GM18867 (cell line): ENCODE measurements around the gene RPL31.
"Not testable (repeated sequence)": the region's sequence is repeated elsewhere in the genome, so short reads cannot be mapped to it uniquely, and the experiment has no call there.

Experiments used
- ATAC-seq: cut with Tn5 transposase; IDR thresholded peaks from one replicate; pipeline ENCODE4 v1.9.1; 2021; ENCODE audit warnings: mild to moderate bottlenecking, moderate library complexity; ENCODE audit not compliant: unreplicated experiment

RPL31 gene

DNA sequence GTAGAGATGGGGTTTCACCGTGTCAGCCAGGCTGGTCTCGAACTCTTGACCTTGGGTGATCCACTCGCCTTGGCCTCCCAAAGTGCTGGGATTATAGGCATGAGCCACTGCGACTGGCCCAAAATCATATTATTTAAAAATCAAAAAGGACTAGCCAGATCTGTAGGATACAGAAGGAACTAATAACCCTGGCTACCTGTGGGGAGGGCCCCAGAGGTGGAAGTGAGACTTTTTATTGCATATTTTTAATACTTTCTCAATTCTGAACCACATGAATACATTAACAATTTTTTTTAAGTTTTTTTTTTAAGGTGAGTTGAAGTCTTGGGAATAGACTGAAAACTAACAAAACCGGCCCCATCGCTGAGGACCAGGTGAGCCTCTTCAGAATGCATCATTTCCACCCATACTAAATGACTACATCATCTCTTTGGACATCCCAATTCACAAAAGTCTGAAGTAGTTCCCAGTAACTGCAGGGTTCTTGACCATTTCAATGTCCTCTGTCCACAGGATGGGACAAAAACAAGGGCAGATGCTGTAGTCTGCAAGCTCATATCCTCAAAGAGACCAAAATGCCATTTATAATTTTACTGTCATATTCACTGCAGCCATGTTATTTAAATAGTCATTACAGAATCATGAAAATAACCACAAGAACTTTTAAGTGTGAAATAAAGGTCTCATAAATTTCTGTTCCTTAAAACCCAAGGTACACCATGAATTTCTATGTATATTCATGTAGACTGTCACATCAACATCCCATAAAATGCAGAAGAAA, 21.4 kb downstream of the RPL31 start:
- no peak for ATAC-seq

DNA sequence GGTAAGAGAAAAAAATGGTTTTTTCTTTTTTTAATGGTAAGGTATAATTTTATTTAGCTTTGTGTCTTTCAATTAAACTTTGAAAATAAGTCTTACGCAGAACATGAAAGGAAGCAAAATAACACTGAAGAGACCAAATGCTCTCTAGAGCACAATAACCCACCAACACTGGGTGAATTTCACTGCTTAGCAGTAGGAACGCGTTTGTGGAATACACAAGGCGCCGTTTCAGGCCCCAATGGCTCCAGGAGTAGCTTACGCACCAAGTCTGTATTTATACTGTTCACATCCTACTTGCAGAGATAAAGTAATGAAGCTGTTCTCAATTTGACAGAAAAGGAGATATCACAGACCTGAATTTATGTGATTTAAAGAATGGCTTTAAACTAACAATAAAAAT, 23.5 kb downstream of the RPL31 start:
- no peak for ATAC-seq

DNA sequence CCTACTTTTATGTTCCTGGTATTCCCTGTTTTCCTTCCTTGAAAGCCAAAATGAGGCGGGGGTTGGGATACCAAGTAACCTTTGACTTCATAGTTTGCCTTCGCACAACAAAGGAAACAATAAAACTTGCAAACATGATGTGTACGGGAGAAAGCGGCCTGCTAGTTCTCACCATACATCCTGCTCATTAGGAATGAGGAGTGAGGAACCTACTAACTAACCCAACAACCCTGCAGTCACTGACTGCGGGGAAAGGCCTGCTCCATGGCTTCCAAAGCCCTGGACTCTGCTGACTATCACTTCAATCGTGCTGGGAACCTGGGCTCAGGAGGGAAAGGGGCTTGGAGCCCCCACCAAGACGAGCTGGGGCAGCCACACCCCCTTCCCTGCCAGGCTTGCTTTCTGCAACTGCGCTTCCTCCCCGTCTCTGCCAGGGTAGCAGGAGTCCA, 24.2 kb downstream of the RPL31 start:
- ATAC-seq, result no peak

DNA sequence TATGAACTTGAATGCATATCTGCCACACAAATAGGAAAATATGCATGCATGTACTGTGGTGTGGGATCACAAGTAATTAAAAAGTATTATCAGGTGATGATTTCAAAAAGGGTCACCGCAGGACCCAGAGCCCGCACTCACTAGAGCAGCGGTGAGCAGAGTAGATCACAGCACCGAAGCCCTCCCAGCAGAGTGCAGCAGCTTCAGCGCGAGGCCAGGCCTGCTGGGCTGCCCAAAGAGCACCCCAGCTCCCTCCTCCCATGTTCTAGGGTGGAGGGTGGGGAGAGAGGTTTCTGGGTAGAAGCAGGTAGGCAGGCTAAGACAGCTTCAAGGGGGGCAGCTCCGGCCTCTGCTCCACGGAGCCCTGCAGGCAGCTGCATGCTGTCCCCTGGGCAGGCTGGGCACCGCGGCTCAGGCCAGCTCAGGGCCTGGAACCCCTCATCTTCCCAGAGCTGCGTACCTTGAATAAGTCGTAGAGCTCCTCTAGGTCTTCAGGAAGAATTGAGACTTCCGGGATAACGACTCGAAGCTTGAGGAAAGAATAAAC, 24.9 kb downstream of the RPL31 start:
- no peak for ATAC-seq

DNA sequence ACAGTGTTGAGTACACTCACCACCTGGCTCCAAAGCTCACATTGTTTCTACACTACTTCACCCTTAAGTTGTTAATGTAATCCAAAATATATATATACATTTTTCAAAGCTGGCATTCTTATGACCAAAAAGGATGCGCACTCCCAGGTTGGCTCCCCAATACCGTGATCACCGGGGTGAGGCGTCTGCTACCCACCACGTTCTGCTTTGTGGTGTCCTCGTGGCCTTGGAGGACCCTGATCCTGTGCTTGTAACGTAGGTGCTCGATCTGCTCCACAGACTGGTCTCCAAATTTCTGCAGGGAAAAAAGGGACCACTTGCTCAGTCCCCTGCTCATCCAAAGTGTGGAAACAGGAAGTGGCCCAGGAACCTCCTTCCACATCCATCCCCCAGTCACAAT, 25.8 kb downstream of the RPL31 start:
- ATAC-seq, result no peak

DNA sequence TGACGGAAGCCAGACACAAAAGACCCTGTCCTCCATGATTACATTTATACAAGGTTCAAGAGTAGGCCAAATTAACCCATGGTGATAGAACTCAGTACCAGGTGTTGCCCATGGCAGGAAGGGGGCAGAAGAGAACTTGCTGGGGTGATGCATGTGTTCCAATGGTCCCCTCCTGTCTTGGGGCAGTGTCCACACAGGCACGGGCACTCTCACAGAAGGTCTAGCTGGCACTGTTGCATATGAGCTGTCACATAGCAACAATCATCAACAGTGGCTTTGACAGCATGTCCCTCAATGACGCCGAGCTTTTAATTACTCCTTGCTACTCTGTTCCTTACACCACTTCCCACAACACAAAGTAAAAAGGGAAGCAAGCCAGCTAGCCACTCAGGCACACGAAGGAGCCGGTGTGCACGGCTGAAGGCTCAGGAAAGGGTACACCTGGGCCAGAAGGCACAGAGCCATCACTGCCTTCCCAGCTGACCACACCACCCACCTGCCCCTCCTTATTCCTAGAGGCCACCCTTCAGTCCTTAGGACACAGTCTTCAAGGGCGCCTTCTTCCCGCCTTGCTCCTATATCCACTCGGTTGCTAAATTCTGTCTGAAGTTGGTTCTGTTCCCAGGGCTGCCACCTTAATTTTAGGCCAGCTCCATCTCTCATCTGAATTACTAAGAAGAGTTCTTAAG, 28.9 kb downstream of the RPL31 start:
- ATAC-seq, result no peak

DNA sequence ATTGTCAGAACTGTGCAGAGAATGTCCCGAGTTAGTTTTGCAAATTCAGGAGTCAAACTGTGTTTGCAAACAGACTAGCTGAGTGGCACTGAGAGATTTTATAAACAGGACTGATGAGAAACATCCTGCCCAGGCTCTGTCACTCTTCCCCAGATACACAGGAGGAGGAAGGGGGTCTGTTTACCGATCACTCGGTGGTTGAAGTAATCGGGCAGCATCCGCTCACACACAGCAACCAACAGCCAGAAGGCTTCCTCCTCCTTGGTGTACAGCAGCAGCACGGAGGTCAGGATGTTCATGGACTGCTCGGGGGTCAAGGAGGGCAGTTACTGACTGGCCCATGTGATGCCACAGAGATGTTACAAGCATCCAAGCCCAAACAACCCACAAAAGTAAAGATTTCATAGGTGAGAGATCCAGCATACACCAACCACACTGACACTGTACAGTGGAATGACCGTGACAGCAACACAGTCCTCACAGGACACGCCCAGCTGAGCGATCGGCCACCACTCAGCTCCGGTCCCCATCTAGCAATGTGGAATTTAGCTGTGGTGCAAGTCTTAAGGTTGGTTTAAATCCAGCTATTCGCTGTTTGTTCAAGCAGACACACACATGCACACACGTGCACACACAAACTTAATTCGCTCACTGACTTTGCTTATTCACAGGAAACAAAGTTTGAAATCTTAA, 30.1 kb downstream of the RPL31 start:
- no peak for ATAC-seq

DNA sequence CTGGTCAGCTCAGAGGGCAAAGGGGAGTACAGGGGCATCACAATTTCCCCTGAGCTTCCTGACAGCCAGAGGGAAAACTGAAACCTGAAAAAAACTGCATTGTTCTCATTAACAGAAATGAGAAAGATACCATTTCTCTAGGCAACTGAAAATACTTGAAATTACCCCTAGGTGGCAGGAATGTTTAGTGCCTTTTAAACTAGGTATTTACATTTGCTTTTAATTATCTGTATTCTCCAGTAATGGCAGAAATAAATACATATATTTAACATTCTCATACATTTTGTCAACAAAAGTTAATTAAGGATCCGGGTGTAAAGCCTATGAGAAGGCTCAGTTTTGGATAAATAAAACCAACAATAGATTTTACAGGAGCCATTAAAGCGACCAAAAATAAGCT, 34.5 kb downstream of the RPL31 start:
- no peak for ATAC-seq

DNA sequence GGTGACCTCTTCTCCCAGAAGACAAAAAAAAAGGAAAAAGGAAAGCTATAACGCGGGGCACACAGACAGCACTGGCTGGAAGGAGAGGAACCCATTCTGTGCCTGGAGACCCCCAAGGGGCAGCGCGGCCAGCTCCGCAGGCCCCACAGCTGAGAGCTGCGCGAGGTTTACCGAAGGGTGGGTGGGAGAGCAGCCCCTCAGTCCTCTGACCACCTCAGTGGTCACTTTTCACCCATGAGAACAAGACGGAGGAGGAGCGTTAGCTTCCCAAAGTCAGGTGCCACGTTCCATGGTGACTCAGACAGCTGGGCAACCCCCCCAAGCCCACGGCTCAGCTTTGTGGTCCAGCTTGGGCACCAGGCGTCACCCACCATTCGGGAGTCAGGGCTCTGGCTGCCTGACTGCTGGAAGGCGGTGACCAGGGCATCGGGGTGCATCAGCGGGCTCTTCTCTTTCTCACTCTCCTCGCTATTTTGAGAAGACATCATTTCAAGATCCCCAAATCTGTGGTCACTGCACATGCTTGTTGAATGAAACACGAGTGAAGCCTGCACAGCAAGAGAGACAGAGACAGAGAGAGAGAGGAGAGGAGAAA, 35.2 kb downstream of the RPL31 start:
- no peak for ATAC-seq

DNA sequence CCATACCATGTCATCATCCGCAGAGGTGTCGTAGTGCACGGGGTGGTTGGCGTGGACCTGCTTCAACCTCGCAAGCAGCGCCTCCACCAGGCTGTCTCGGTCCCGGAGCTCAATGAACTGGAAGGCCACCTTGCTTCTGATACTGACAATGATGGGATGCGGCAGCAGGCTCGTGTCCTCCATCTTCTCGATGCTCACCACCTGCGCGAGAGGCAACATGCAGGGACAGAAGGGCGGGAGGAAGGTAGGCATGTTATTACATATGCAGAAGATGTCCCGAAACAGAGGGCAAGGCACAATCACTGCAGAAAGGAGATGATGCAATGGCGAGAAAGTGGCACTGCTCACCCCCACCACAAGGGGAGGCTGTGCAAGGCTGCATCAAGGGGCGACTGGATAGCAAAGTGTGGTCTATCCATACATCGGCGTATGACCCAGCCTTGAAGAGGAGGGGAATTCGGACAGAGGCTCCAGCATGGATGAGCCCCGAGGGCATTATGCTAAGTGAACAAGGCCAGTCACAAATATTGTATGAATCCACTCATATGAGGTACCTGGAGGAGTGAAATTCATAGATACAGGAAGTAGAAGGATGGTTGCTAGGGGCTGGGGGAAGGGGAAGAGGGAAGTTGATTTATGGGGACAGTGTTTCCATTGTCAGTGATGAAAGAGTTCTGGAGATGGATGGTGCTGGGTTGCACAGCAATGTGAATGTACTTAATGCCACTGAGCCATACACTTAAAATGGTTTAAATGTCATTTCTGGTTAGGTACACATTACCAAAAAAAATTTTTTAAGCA, 36.6 kb downstream of the RPL31 start:
- ATAC-seq, result peak; percentile 41

DNA sequence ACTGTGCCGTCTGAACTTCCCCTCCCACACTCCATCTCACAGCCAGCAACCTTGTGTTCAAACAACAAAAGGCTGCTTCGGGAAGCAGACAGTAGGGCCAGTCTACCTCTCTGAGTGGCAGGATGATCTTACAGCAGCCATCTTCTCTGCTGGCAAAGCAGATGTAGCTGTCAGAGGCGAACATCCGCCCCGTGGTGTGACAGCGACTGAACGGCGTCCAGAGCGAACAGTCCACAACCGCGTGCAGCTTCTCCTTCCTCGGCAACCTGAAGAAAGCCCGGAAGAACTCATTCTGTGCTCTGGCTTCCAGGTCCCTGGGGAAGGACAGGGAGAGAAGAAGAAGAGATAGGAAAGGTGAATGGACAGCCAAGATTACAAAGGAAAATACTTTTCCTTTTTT, 38.0 kb downstream of the RPL31 start:
- no peak for ATAC-seq

DNA sequence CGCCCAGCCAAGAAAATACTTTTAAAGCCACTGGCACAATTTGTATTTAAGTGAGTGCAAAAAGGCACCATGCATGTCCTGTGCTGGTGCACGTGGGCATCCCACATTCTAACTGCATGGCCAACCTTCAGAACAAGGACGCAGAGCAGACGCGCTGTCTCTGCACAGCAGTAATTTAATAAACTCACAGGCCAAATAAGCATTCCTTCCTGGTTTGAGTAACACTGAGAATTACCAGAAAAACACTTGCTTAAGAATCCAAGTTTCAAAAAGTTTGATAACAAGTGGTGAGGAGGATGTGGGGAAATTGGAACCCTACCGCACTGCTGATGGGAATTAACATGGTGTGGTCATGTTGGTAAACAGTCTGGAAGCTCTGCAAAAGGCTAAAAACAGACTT, 38.7 kb downstream of the RPL31 start:
- ATAC-seq, result no peak

DNA sequence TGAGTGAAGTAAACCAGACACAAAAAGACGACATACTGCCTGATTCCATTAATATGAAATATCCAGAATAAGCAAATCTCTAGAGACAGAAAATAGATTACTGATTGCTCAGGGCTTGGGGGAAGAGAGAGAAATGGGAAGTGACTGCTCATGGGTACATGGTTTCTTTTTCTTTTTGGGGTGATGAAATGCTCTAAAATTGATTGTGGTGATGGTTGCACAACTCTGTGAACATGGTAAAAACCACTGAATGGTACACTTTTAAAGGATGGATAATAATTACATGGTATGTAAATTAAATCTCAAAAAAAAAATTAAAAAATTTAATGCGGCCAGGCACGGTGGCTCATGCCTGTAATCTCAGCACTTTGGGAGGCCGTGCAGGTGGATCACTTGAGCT, 39.3 kb downstream of the RPL31 start:
- ATAC-seq, result no peak

DNA sequence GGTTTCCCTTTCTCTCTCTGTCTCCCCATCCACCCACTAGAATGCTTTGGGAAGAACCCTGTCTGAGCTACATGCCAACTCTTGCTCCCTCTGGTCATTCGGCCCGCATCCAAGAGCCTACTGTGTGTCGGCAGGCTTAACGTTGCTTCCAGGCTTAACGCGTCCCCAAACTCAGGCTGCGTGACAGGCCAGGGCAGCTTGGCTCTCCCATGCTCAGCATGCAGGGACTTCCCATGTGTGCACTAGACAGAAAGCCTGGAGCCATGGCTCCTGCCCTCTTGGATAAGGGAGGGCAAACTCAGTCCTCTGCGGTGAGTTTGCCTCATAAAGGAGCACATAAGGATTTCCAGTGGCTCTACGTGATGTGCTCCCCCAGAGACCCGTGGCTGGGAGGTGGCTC, 43.2 kb downstream of the RPL31 start:
- no peak for ATAC-seq

DNA sequence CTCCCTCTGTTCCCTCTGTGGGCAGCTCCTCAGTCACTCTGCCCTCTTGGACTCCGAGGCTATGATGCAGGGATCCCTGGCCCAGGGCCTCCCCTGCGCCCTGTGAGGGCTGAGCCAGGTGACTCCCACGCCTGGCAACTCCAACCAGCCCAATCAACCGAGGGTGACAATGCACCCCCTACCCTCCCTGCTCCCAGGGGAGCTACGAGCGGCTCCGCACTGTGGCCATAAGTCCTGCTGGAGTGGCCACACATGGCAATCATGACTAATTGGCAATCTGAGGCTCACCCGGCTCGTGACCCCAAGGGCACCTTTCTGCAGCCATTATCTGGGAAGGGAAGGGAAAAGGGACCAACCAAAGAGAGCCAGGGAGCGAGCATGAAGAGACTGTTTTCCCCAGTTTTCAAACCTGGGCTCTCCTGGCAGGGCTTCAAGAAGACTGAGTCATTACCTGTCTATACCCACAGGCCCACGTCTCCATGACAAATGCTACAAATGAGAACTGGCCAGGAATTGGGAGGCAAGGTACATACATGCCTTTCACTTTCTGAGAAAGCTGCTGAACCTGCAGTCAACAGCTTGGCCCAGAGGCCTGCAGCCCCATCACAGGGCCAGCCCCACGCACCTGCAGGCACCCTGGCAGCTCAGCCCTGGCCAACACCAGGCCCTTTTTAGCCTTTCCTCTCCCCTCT, 45.1 kb downstream of the RPL31 start:
- ATAC-seq, result no peak

DNA sequence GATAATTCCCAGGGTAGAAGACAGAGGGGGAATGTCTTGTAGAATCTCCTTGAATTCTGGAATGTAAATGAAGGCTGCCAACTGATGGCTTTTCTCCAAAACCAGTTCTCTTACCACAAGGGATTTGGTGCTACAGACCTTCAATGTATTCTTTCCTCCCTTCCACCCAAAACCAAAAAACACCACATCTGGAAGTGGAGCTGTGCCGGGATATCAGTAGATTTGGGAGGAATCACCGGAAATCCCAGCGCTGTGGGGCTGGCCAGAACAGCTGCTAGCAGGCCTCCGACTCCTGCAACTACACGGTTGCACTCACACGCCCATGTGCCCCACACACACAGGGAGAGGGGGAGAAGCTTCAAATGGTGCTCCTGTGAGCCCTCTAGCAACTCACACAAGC, 45.7 kb downstream of the RPL31 start:
- no peak for ATAC-seq

DNA sequence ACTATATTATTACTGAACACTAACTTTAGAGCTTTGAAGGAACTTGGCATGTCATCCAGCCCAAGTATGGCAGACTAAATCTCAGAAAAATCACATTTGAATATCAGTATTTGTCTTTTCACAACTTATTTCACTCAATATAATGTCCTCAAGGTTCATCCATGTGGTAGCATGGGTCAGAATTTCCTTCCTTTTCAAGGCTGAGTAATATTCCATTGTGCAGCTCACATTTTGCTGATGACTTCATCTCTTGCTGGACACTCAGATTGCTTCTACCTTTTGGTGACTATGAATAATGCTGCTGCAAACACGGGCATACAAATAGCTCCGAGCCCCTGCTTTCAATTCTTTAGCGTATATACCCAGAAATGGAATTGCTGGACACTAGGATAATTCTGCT, 46.7 kb downstream of the RPL31 start:
- ATAC-seq, result no peak

DNA sequence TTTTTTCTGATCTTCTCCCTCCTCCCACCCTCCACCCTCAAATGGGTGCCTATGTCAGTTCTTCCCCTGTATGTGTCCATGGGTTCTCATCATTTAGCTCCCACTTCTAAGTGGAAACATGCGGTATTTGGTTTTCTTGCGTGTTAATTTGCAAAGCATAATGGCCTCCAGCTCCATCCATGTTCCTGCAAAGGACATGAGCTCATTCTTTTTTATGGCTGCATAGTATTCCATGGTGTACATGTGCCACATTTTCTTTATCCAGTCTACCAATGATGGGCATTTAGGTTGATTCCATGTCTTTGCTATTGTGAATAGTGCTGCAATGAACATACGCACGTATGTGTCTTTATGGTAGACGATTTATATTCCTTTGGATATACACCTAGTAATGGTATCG, 48.8 kb downstream of the RPL31 start:
- ATAC-seq, result not testable (repeated sequence)

DNA sequence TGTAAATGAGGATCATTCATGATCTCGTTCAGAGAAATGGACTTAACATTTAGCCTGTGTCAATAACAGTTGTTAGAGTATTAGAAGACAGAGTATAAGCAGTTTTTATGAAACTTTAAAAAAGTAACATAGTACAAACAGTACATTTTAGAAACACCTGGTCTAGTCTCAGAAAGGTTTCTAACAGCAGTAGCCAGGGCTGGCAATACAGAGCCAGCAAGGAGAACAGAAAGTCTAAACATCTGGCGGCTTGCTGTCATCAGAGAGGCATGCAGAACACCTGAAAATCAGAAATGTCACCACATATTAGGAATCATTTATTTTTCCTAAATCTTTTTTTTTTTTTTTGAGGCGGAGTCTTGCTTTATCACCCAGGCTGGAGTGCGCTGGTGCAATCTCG, 50.1 kb downstream of the RPL31 start:
- no peak for ATAC-seq

DNA sequence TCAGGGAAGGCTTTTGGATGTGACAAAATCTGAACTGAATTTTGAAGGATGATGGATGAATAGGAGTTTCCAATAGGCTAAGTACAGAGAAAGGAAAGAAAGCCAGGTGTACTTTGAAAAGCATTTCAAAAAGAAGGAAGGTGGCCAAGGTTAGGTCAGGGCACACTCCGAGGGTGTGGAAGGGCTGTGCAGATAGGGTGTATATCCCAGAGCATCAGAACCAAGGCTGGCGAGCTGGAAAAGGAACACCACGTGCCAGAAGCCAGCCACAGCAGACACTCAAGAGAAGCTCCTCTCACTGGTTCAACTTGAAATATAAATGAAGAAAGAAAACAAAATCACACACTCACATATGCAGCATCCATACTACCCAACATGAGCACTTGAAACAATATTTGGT, 51.0 kb downstream of the RPL31 start:
- ATAC-seq, result no peak
